Measurements from ENCODE around the gene ABAT. TPM values are rescaled to one million over a fixed set of nuclear protein-coding genes. Genes with fewer than 3 reads are reported as not detected.
"Not testable (repeated sequence)": the region's sequence is repeated elsewhere in the genome, so short reads cannot be mapped to it uniquely, and the experiment has no call there.

The ABAT gene
- total RNA-seq, 1 experiment from 2014 or later: 6.9 TPM

DNA sequence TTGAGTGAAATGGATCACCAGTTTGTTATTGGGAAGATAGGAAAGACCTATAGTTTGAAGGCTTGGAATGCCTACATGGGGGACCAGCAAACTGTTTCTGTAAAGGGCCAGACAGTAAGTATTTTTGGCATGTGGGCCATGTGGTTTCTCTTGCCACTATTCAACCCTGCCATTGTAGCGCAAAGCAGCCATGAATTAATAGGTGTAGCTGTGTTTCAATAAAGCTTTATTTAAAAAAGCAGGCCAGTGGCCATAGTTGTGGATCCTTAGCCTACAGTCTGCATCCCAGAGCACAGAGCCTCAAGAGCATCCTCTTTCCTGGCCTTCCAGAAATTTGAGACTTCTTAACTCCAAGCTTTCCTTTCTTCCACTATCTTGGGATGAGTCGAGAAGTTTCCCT, 29.3 kb downstream of the ABAT start:
- Histone ChIP-seq H3K9me3 (ENCODE audit: low read depth, low read length, poor library complexity, severe bottlenecking) (no peaks in the 10 kb centered on the region), H3K27me3 (replicated peaks; ENCODE audit: insufficient read depth, low read depth, low read length, poor library complexity) (no peaks in the 10 kb centered on the region), H3K27ac (ENCODE audit: low read depth, low read length, poor library complexity, severe bottlenecking) (no peak overlapping the region), H3K36me3 (ENCODE audit: insufficient read depth, low read length, poor library complexity, severe bottlenecking) (no peaks in the 10 kb centered on the region), H3K4me3 (ENCODE audit: low read depth, low read length, poor library complexity, severe bottlenecking) (no peak overlapping the region), H3K4me1 (ENCODE audit: insufficient read depth, low read length, poor library complexity, severe bottlenecking) (no peaks in the 10 kb centered on the region)
- TF ChIP-seq, protein P1, sequence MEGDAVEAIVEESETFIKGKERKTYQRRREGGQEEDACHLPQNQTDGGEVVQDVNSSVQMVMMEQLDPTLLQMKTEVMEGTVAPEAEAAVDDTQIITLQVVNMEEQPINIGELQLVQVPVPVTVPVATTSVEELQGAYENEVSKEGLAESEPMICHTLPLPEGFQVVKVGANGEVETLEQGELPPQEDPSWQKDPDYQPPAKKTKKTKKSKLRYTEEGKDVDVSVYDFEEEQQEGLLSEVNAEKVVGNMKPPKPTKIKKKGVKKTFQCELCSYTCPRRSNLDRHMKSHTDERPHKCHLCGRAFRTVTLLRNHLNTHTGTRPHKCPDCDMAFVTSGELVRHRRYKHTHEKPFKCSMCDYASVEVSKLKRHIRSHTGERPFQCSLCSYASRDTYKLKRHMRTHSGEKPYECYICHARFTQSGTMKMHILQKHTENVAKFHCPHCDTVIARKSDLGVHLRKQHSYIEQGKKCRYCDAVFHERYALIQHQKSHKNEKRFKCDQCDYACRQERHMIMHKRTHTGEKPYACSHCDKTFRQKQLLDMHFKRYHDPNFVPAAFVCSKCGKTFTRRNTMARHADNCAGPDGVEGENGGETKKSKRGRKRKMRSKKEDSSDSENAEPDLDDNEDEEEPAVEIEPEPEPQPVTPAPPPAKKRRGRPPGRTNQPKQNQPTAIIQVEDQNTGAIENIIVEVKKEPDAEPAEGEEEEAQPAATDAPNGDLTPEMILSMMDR (conservative IDR thresholded peaks at IDR 0.05; ENCODE audit: low read depth, low read length): no peak
- no peak for TF ChIP-seq EZH2 (IDR thresholded peaks at IDR 0.05; ENCODE audit: borderline replicate concordance, low read depth, low read length, poor library complexity, severe bottlenecking)
- no peak for DNase-seq (ENCODE audit: low spot score)
- POLR2A ChIA-PET (ENCODE audit: low non-redundant PET): no interaction called here
- intact Hi-C loops (cut with micrococcal nuclease; ENCODE audit: unreplicated experiment): no loop called here
- CTCF ChIA-PET: no interaction called here
- BruUV-seq (replicated peaks): no TSS peak

DNA sequence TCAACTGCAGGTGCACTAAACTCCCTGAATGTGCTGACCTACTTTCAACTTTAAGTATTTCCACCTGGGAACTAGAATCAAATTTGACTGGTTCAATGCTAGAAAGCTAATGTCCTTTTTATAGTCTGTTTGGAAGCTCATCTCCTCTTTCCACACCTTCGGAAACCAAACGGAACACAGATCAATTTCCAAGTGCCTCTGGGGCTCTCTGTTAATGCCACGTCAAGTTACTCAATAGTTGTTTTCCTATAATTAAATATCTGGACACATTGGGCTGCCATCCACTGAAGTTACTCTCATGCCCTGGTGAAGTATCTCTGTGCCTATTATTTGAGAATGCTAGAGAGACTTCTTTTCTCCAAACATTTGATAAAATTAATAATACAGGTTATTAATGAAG, 29.7 kb downstream of the ABAT start:
- Histone ChIP-seq H3K4me1 (ENCODE audit: insufficient read depth, low read length, poor library complexity, severe bottlenecking) (no peaks in the 10 kb centered on the region), H3K4me3 (ENCODE audit: low read depth, low read length, poor library complexity, severe bottlenecking) (no peak overlapping the region), H3K36me3 (ENCODE audit: insufficient read depth, low read length, poor library complexity, severe bottlenecking) (no peaks in the 10 kb centered on the region), H3K27me3 (replicated peaks; ENCODE audit: insufficient read depth, low read depth, low read length, poor library complexity) (no peaks in the 10 kb centered on the region), H3K9me3 (ENCODE audit: low read depth, low read length, poor library complexity, severe bottlenecking) (no peaks in the 10 kb centered on the region), H3K27ac (ENCODE audit: low read depth, low read length, poor library complexity, severe bottlenecking) (no peak overlapping the region)
- BruUV-seq (replicated peaks): no TSS peak
- intact Hi-C loops (cut with micrococcal nuclease; ENCODE audit: unreplicated experiment): no loop called here
- POLR2A ChIA-PET (ENCODE audit: low non-redundant PET): no interaction called here
- DNase-seq (ENCODE audit: low spot score): no peak
- TF ChIP-seq, protein P1 (conservative IDR thresholded peaks at IDR 0.05; ENCODE audit: low read depth, low read length): no peak
- TF ChIP-seq EZH2 (IDR thresholded peaks at IDR 0.05; ENCODE audit: borderline replicate concordance, low read depth, low read length, poor library complexity, severe bottlenecking): no peak
- CTCF ChIA-PET: no interaction called here

DNA sequence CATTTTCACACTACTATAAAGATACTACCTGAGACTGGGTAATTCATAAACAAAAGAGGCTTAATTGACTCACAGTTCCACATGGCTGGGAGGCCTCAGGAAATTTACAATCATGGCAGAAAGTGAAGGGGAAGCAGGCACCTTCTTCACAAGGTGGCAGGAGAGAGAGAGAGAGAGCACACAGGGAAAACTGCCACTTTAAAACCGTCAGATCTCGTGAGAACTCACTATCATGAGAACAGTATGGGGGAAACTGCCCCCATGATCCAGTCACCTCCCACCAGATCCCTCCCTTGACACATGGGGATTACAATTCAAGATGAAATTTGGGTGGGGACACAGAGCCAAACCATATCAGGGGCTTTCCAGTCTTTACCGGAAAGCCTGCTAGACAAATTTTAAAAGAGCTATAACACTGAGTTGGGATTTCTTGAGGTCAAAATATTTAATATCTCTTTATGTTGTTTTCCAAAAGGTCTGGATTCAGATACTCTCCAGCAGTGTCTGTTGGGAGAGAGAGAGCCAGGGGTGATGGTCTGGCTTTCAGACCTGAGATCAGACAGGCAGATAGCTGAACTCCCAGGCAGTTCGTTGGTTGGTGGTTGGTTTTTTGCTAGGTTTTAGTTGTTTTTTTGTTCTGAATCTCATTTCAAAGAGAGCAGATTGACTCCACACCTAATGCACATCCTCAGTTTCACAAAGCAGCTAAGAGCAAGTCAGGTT, 30.8 kb downstream of the ABAT start:
- H3K27ac ChIP-seq (ENCODE audit: low read depth, low read length, poor library complexity, severe bottlenecking); POLR2A ChIA-PET (ENCODE audit: low non-redundant PET); BruUV-seq (replicated peaks); intact Hi-C loops (cut with micrococcal nuclease; ENCODE audit: unreplicated experiment); H3K27me3 ChIP-seq (replicated peaks; ENCODE audit: insufficient read depth, low read depth, low read length, poor library complexity); H3K4me3 ChIP-seq (ENCODE audit: low read depth, low read length, poor library complexity, severe bottlenecking); DNase-seq (ENCODE audit: low spot score); H3K36me3 ChIP-seq (ENCODE audit: insufficient read depth, low read length, poor library complexity, severe bottlenecking); CTCF ChIA-PET; H3K4me1 ChIP-seq (ENCODE audit: insufficient read depth, low read length, poor library complexity, severe bottlenecking); H3K9me3 ChIP-seq (ENCODE audit: low read depth, low read length, poor library complexity, severe bottlenecking): not testable (repeated sequence)

DNA sequence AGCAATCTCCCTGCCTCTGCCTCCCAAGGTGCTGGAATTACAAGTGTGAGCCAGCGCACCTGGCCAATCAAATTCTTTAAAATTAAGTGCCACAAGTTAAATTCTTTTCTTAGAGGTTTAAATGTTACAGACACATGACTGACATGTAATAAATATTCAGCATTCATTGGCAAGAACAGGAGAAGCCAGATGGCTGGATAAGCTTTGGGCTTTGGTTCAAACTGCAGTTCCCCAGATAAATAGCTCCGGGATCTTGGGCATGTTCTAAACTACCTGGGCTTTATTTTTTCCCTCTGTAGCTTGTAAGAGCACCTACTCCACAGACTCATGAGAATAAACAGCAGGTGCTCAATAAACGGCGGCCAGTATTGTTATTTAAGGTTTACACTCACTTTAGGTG, 34.1 kb downstream of the ABAT start:
- intact Hi-C loops (cut with micrococcal nuclease; ENCODE audit: unreplicated experiment): no loop called here
- no peak for DNase-seq (ENCODE audit: low spot score)
- Histone ChIP-seq H3K9me3 (ENCODE audit: low read depth, low read length, poor library complexity, severe bottlenecking) (no peaks in the 10 kb centered on the region), H3K36me3 (ENCODE audit: insufficient read depth, low read length, poor library complexity, severe bottlenecking) (no peaks in the 10 kb centered on the region), H3K4me1 (ENCODE audit: insufficient read depth, low read length, poor library complexity, severe bottlenecking) (peaks cover 10% of the 10 kb centered on the region), H3K27ac (ENCODE audit: low read depth, low read length, poor library complexity, severe bottlenecking) (no peak overlapping the region), H3K27me3 (replicated peaks; ENCODE audit: insufficient read depth, low read depth, low read length, poor library complexity) (no peaks in the 10 kb centered on the region), H3K4me3 (ENCODE audit: low read depth, low read length, poor library complexity, severe bottlenecking) (no peak overlapping the region)
- TF ChIP-seq, protein P1 (conservative IDR thresholded peaks at IDR 0.05; ENCODE audit: low read depth, low read length): no peak
- TF ChIP-seq EZH2 (IDR thresholded peaks at IDR 0.05; ENCODE audit: borderline replicate concordance, low read depth, low read length, poor library complexity, severe bottlenecking): no peak
- CTCF ChIA-PET: no interaction called here
- no TSS peak for BruUV-seq (replicated peaks)
- POLR2A ChIA-PET (ENCODE audit: low non-redundant PET): no interaction called here
